GM12878 (cell line): ENCODE measurements around the gene TLE3. TPM values are rescaled to one million over a fixed set of nuclear protein-coding genes. Genes with fewer than 3 reads are reported as not detected.

Experiments
- ATAC-seq: fragments of 200-7000 bp; cut with Tn5 transposase; 3 replicates; pipeline ENCODE4 v1.9.1; 2020; ENCODE audit warnings: mild to moderate bottlenecking, moderate library complexity
- BruUV-seq: library from RNA; stranded (reverse); fragments of 400-500 nt; replicated peaks from 2 replicates; lab custom pipeline; 2021; lab: Mats Ljungman, UMichigan
- CTCF ChIA-PET: fragments of 300-600 bp; sonication (Branson Sonifier 250); formaldehyde crosslinking; extraction: SDS; loops from one replicate; lab custom pipeline; 2021; ENCODE audit warnings: inconsistent platforms; lab: Yijun Ruan, JAX
- POLR2A ChIA-PET: fragments of 350-600 bp; formaldehyde crosslinking; extraction: SDS; loops from one replicate; lab custom pipeline; 2021; ENCODE audit warnings: inconsistent platforms; lab: Charles Lee
- RAD21 ChIA-PET: fragments of 300-600 bp; sonication (Branson Sonifier 250); formaldehyde crosslinking; loops from one replicate; lab custom pipeline; 2023; ENCODE audit warnings: antibody characterized with exemption; ENCODE audit not compliant: unreplicated experiment; lab: Charles Lee
- SMC1A ChIA-PET: fragments of 300-600 bp; sonication (Branson Sonifier 250); formaldehyde crosslinking; loops from one replicate; lab custom pipeline; 2023; ENCODE audit not compliant: unreplicated experiment, uncharacterized antibody; lab: Charles Lee
- DNase-seq: peaks from one replicate; pipeline ENCODE4 v3.0.0-alpha.2; 2011; ENCODE audit warnings: low read depth, low spot score
- FAIRE-seq: peaks from 3 replicates; lab custom pipeline; 2011; peaks lifted over from hg19 to GRCh38; lab: Jason Lieb, UNC
- H2AFZ ChIP-seq: 2 replicates; pipeline ENCODE4 v1.6.0; 2011; ENCODE audit warnings: low read depth, low read length, control low read depth; ENCODE audit not compliant: control insufficient read depth
- H3K27ac ChIP-seq: 2 replicates; pipeline ENCODE4 v1.5.1; 2011; ENCODE audit warnings: control low read depth; ENCODE audit not compliant: control insufficient read depth, insufficient read depth
- H3K27me3 ChIP-seq, 2 experiments: replicated peaks in 1 of 2; 2 replicates each; pipeline versions ENCODE4 v1.6.0 to v1.6.1; 2011; ENCODE audit warnings: low read length in 1 of 2; ENCODE audit not compliant: control insufficient read depth in 2 of 2, insufficient read depth in 2 of 2
- H3K36me3 ChIP-seq, 2 experiments: 2 replicates each; pipeline ENCODE4 v1.5.1; 2011; ENCODE audit warnings: low read length in 1 of 2; ENCODE audit not compliant: control insufficient read depth in 2 of 2, insufficient read depth in 2 of 2
- H3K4me1 ChIP-seq: 2 replicates; pipeline ENCODE4 v1.6.1; 2011; ENCODE audit warnings: mild to moderate bottlenecking, low read length, moderate library complexity, mixed read lengths; ENCODE audit not compliant: control insufficient read depth, insufficient read depth
- H3K4me2 ChIP-seq: 2 replicates; pipeline ENCODE4 v1.6.0; 2011; ENCODE audit warnings: control low read depth; ENCODE audit not compliant: control insufficient read depth, insufficient read depth
- H3K4me3 ChIP-seq: fragments of 200-600 bp; sonication (generic); 2 replicates; pipeline ENCODE4 v1.5.1; 2016
- H3K79me2 ChIP-seq: 2 replicates; pipeline ENCODE4 v1.6.0; 2011; ENCODE audit warnings: low read length; ENCODE audit not compliant: control insufficient read depth, insufficient read depth
- H3K9ac ChIP-seq: 2 replicates; pipeline ENCODE4 v1.8.0; 2011; ENCODE audit warnings: low read length, control low read depth, mixed read lengths; ENCODE audit not compliant: control insufficient read depth, insufficient read depth
- H3K9me3 ChIP-seq: replicated peaks from 3 replicates; pipeline ENCODE4 v1.5.1; 2011; ENCODE audit warnings: mild to moderate bottlenecking, low read length; ENCODE audit not compliant: control insufficient read depth, insufficient read depth
- H4K20me1 ChIP-seq: 2 replicates; pipeline ENCODE4 v1.6.0; 2011; ENCODE audit not compliant: control insufficient read depth, insufficient read depth
- ASH2L ChIP-seq: fragments of 300-600, 200-600 bp; sonication (generic); IDR thresholded peaks from 2 replicates; pipeline ENCODE4 v1.6.1; 2017; ENCODE audit warnings: low read depth, mild to moderate bottlenecking, borderline replicate concordance
- CBFB ChIP-seq: IDR thresholded peaks from 2 replicates; pipeline ENCODE4 v1.6.1; 2016; ENCODE audit warnings: antibody characterized with exemption, low read depth
- CBX3 ChIP-seq: fragments of 200-600 bp; sonication (generic); IDR thresholded peaks from 2 replicates; pipeline ENCODE4 v1.6.1; 2016; ENCODE audit warnings: low read depth, borderline replicate concordance
- FOS ChIP-seq: IDR thresholded peaks from 3 replicates; pipeline ENCODE4 v1.6.1; 2011; ENCODE audit warnings: borderline replicate concordance; ENCODE audit not compliant: insufficient read length; ENCODE audit errors: extremely low read depth
- KAT2A ChIP-seq: conservative IDR thresholded peaks from 2 replicates; pipeline ENCODE4 v1.6.1; 2011; ENCODE audit warnings: low read depth, low read length; ENCODE audit not compliant: control insufficient read depth
- MTA3 ChIP-seq: IDR thresholded peaks from 2 replicates; pipeline ENCODE4 v1.6.1; 2012; ENCODE audit warnings: low read length, inconsistent platforms, borderline replicate concordance
- NBN ChIP-seq: fragments of 450-650 bp; IDR thresholded peaks from 2 replicates; pipeline ENCODE4 v1.6.1; 2016
- NFXL1 ChIP-seq: fragments of 450-650 bp; IDR thresholded peaks from 2 replicates; pipeline ENCODE4 v1.6.1; 2017; ENCODE audit warnings: antibody characterized with exemption, mild to moderate bottlenecking, borderline replicate concordance
- PML ChIP-seq: IDR thresholded peaks from 2 replicates; pipeline ENCODE4 v1.6.1; 2012; ENCODE audit warnings: low read length, inconsistent platforms
- ZNF207 ChIP-seq: fragments of 450-650 bp; IDR thresholded peaks from 2 replicates; pipeline ENCODE4 v1.6.1; 2014; ENCODE audit warnings: antibody characterized with exemption, mild to moderate bottlenecking, borderline replicate concordance
- WGBS: methylation state at CpG from one replicate; pipeline ENCODE4 v1.1.6; 2016; ENCODE audit warnings: low lambda C conversion rate; ENCODE audit not compliant: insufficient replicate concordance, insufficient coverage; ENCODE audit errors: missing lambda C conversion rate; 5-methylcytosine and 5-hydroxymethylcytosine counted together
- in situ Hi-C: fragments of 300-500 bp; cut with MboI; formaldehyde crosslinking; loops from 9 replicates; pipeline ENCODE4 v1.14.3; 2018; ENCODE audit warnings: mixed read lengths
- intact Hi-C: fragments of 100-400 bp; cut with micrococcal nuclease; formaldehyde crosslinking; loops from one replicate; pipeline ENCODE4 v1.14.2; 2022; ENCODE audit not compliant: unreplicated experiment
- polyA plus RNA-seq, 11 experiments: library from polyadenylated mRNA; depleted of rRNA in 4 of 11; unstranded in 6 of 11; stranded (reverse) in 5 of 11; fragments of >200 nt; fragmentation: Nextera tagmentation in 4 of 11; fragmentation: Illumina TruSeq in 1 of 11; extraction: Ambion mirVana in 4 of 11; extraction: Trizol in 1 of 11; gene quantifications; 1 replicate in 1 of 11; 2 replicates in 10 of 11; pipeline versions ENCODE4 v1.2.1 to v1.2.3, GENCODE V29; 2011 to 2016; ENCODE audit warnings: inconsistent platforms in 2 of 11, missing spikeins in 2 of 11, low read depth in 1 of 11
- total RNA-seq, 4 experiments: library from RNA; depleted of rRNA in 3 of 4; stranded (reverse); fragments of >200 nt in 3 of 4; fragmentation: Illumina TruSeq in 1 of 4; extraction: Trizol in 1 of 4; gene quantifications; 2 replicates each; pipeline versions ENCODE4 v1.2.1 to v1.2.3, GENCODE V29; 2013 to 2021

The TLE3 gene
- total and polyA plus RNA-seq, 10 of the 15 experiments (the other 5 are each of a cell fraction or from before 2014, with no cell fraction given) = 1.2 to 65.5 (median 9.7) TPM

DNA sequence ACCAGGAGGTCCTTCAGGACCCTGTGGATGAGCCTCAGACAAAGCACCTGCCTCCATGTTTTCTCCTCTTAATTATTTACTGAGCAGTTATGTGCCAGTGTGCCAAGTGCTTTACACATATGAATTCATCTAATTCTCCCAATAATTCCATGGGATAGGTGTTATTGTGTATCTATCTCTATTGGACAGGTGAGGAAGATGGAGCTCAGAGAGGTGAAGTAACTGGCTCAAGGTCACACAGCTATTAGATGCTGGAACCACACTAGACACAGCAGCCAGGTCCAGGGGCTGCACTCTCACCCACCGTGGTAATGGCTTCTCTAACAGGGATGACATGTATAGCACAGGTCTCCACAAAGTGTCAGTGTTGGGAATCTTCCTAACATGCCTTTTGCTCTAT, 70.2 kb downstream of the TLE3 start:
- Histone ChIP-seq H2AFZ (no peak overlapping the region), H3K4me1 (peaks cover 20% of the 10 kb centered on the region), H3K9ac (no peak overlapping the region), H3K36me3 (no peaks in the 10 kb centered on the region), H3K4me3 (no peak overlapping the region), H3K27ac (no peak overlapping the region), H4K20me1 (no peaks in the 10 kb centered on the region), H3K4me2 (no peak overlapping the region), H3K27me3 (no peaks in the 10 kb centered on the region; a peak in 1 of 4 replicates), H3K9me3 (no peaks in the 10 kb centered on the region), H3K79me2 (no peaks in the 10 kb centered on the region)
- POLR2A ChIA-PET = no interaction called here
- FAIRE-seq (no peak), ATAC-seq (no peak), DNase-seq (no peak)
- in situ Hi-C loops (no loop called here), intact Hi-C loops (no loop called here)
- WGBS = 93% methylated on average over 1 of the region's 1 CpG
- CTCF ChIA-PET = no interaction called here
- TF ChIP-seq CBFB (no peak), NBN (no peak), PML (no peak), ASH2L (no peak), KAT2A (no peak), MTA3 (no peak), ZNF207 (no peak), CBX3 (no peak), NFXL1 (no peak), FOS (no peak)
- SMC1A ChIA-PET = interaction anchor here (0.8 kb wide), 1 partner anchor 50 kb away, joined by 3 read pairs; no protein-coding TSS in a partner anchor
- RAD21 ChIA-PET = interaction anchor here (1.4 kb wide), 1 partner anchor 10 kb away, joined by 3 read pairs; no protein-coding TSS in a partner anchor
- no TSS peak for BruUV-seq
